Right ventricle myocardium superior (tissue), 1 donor: ENCODE results near the gene EXOC1. TPM values are rescaled to one million over a fixed set of nuclear protein-coding genes. Genes with fewer than 3 reads are reported as not detected.

Experiments used
- ATAC-seq: fragments of 200-7000 bp; cut with Tn5 transposase; one replicate; pipeline ENCODE4 v1.9.1; 2020; ENCODE audit warnings: mild to moderate bottlenecking; ENCODE audit not compliant: poor library complexity
- DNase-seq: peaks from one replicate; pipeline ENCODE4 v3.0.0-alpha.2; 2020
- intact Hi-C: fragments of 100-400 bp; cut with DNase I; formaldehyde crosslinking; loops from one replicate; pipeline ENCODE4 v1.11.2; 2022
- total RNA-seq: library from RNA; stranded (reverse); fragmentation: NEBNext Ultra II Directional; extraction: Animal tissue kit (Norgen Biotek cat#: 25700); gene quantifications from one replicate; pipeline ENCODE4 v1.2.1, GENCODE V29; 2021
- donor health status: DM: no; HTN: yes; CAD: no; lungs with severe emphysema.

EXOC1 gene
- total RNA-seq, 1 donor from 2014 or later: 14.9 TPM

GRCh38 chr4:55887594-55887993 lies 34.1 kb downstream of the EXOC1 start:
- DNase-seq (no peak), ATAC-seq (no peak)
- intact Hi-C loops: no loop called here

DNA sequence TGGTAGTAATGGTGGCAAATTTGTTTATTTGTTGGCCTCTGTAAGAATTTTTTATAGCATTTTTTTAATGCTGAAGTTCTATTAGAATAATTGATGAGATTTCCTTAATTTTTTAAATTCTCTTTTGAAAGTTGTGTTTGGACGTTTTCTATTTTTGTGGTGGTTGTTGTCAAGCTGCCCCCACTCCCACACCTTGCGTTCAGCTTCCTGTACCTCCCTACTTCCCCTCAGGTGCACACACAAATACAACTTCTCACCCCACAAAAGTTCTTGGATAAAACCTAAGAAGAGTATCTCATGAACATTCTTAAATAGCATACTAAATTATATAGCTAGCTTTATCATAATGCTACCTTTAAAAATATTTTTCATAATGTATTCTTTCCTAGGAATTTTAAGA lies 38.7 kb downstream of the EXOC1 start:
- no peak for DNase-seq
- intact Hi-C loops: no loop called here
- ATAC-seq: no peak

- ATAC-seq: no peak
- intact Hi-C loops: no loop called here
- DNase-seq: no peak
These were observed 43.2 kb downstream of the EXOC1 start for GRCh38 chr4:55896622-55897021.

- DNase-seq (no peak), ATAC-seq (no peak)
- intact Hi-C loops: no loop called here
These were observed 49.2 kb downstream of the EXOC1 start for GRCh38 chr4:55902677-55903076.

DNA sequence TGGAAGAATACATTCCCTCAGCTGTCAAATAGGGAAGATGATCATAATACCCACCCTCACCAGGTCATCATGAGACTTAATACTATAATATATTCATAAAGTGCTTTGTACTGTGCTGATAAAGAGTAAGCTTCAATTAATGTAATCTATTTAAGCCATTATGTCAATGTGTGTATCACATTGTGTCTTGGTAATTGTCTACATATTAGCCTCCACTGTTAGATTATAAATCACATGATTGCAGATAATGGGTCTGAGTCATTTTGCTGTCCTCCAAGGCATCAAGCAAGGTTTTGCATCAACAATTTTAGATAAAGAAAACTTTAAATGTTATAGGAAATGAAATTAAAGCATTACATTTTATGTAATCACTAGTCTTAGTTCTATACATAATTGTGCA lies 50.1 kb downstream of the EXOC1 start:
- DNase-seq: no peak
- ATAC-seq: no peak
- intact Hi-C loops: no loop called here

DNA sequence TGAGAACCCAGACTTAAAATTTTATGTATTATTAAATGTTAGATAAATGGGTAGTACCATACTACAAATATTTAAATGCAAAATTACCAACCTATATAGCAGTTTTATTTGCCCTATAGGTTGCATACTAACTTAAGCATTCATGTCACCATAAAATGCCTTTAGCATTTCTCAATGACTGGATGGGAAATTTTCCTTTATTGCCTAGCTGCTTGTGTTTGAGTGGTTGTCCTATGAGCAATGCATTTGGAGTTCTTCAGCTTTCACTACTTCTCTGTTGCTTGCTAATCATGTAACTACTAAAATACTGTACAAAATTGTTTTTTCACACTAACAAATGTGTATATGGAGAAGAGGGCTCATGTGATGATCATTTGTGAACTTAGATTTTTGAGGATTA lies 51.1 kb downstream of the EXOC1 start:
- ATAC-seq: no peak
- DNase-seq: no peak
- intact Hi-C loops: no loop called here

DNA sequence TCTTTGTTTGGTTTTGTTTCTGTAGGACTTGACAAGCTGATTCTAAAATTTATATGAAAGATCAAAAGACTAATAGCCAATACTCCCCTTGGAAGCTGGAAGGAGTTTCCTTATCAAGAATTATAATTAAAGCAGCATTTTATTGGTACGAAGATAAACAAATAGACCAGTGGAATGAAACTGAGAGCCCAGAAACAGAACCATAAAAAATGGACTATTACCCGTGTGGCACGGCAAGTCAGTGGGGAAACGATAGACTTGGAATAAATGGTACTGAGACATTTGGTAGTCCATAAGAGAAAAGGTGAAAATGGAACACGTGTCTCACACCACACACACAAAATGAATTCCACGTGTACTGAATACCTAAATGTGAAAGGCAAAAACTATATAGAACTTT lies 52.9 kb downstream of the EXOC1 start:
- ATAC-seq (no peak), DNase-seq (no peak)
- intact Hi-C loops: no loop called here

DNA sequence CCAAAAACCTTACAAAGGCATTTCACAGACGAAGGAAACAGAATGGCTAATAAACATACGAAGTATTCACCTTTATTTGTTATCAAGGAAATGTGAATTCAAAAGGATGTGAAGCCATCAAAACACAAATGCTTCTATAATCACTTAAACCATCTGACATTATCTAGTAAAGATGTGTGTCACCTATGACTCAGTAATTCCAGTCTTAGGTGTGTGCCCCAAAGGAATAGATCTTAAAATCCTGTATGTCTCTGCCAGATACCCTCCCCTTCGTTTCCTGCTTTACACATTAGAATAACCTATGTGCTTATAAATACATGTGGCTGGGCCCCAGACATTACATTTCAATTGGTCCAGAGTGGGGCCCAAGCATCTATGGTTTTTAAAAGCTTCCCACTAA lies 53.5 kb downstream of the EXOC1 start:
- DNase-seq (no peak), ATAC-seq (no peak)
- intact Hi-C loops: no loop called here

GRCh38 chr4:55907469-55907868 lies 54.0 kb downstream of the EXOC1 start:
- ATAC-seq (no peak), DNase-seq (no peak)
- intact Hi-C loops: no loop called here

- intact Hi-C loops: no loop called here
- no peak for DNase-seq
- no peak for ATAC-seq
These were observed 56.7 kb downstream of the EXOC1 start for GRCh38 chr4:55910140-55910539.

DNA sequence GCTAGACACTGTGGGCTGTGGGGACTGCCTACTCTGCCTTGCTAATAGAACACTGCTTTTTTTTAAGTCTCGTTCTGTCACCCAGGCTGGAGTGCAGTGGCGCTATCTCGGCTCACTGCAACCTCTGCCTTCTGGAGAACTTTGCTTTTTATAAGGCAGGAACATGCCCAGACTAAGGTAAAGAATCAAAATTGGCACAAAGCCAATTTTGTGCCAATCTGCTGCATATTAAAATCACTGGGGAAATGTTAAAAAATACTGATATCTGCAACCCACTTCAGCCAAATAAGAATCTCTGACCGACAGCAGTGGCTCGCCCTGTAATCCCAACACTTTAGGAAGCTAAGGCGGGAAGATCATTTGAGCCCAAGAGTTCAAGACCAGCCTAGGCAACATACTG lies 58.8 kb downstream of the EXOC1 start:
- intact Hi-C loops: no loop called here
- DNase-seq (no peak), ATAC-seq (no peak)

- intact Hi-C loops: no loop called here
- peak; percentile 53 for ATAC-seq
- no peak for DNase-seq
These were observed 67.1 kb downstream of the EXOC1 start for GRCh38 chr4:55920571-55920970.

GRCh38 chr4:55921093-55921492 lies 67.6 kb downstream of the EXOC1 start:
- ATAC-seq (no peak), DNase-seq (no peak)
- intact Hi-C loops: no loop called here

- no peak for ATAC-seq
- DNase-seq: no peak
- intact Hi-C loops: no loop called here
These were observed 71.8 kb downstream of the EXOC1 start for GRCh38 chr4:55925241-55925640.

DNA sequence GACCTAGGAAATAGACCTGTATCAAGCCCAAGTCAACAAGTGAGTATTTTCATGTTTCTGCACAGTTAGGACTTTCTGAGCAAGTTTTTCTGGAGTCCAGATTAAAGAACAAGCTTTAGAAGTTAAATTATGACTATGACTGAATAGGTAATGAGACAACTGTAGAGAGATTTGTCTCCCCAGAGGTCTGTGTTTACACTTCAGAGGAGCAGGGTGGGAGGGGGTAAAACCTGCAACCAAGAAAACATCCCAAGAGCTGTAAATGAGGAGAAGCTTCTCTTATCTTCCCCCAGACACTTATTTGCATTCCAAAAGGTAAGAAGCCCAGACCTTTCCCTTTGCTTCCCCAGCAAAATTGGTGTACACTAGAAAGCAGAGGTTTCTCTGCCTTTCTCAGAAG lies 73.2 kb downstream of the EXOC1 start:
- intact Hi-C loops: no loop called here
- DNase-seq (no peak), ATAC-seq (no peak)

DNA sequence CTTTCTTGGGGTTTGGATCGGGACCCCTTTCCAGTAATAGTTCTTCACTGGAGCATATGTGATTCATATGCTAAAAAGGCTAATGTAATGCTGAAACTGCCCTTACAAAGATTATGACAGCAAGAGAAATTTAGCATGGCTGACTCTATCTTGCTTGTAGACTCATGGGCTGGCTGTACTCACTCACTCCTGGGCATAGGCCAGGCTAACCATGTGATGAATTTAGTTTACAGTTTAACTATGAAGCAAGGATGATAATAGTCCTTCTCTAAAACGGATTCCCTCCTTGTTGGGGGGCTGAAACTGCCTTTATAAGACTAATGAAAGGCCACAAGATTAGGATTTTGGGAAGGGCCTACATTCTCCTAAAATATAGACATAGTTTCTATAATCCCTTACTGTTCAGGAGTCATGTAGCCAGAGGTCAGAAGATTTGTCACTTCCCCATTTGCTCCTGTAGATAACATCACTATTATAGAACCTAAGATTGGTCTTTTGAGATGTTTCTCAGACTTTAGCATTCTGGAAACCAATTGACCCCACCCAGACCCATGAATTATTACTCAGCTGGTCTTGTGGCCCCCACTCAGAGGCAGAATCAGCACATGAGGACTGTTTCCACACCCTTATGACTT lies 74.5 kb downstream of the EXOC1 start:
- DNase-seq: no peak
- no peak for ATAC-seq
- intact Hi-C loops: no loop called here

DNA sequence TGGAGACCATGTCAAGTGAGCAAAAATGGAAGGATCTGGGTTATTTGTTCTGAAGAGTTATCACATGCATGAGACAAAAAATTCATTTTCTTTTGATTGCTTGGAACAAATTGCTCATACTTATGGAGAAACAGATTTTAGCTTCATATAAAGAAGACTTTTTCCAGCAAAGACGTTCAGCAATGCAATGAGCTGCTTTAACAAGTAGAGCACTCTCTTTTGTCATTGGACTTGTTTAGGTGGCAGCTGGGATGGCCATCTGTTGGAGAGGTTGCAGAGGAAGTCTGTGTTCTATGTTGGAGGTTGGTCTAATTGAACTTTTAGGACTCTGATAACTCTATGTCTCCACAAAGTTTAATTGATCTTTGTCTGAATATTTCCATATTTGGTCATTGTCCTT lies 75.4 kb downstream of the EXOC1 start:
- DNase-seq (no peak), ATAC-seq (no peak)
- intact Hi-C loops: no loop called here

DNA sequence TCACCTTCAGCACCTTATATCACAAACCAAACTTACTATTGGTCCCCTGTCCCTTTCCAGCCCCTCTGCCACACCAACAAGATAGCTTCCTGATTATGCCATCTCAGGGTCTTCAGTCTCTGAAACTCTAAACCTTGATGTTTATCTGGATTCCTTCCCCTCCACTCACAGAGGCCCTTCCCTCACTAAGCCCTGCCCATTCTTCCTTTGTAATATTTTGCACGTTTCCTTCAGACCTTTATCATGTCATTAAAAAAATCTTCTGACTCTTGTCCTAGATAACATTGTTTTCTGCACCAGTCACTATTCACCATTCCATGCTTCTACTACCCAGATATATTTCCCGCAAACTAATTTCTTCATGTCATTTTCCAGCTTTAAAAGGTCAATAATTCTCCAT lies 77.6 kb downstream of the EXOC1 start:
- DNase-seq (no peak), ATAC-seq (no peak)
- intact Hi-C loops: no loop called here

GRCh38 chr4:55931833-55932232 lies 78.4 kb downstream of the EXOC1 start:
- DNase-seq (no peak), ATAC-seq (no peak)
- intact Hi-C loops: no loop called here

GRCh38 chr4:55932511-55932910 lies 79.1 kb downstream of the EXOC1 start:
- ATAC-seq (no peak), DNase-seq (no peak)
- intact Hi-C loops: no loop called here

DNA sequence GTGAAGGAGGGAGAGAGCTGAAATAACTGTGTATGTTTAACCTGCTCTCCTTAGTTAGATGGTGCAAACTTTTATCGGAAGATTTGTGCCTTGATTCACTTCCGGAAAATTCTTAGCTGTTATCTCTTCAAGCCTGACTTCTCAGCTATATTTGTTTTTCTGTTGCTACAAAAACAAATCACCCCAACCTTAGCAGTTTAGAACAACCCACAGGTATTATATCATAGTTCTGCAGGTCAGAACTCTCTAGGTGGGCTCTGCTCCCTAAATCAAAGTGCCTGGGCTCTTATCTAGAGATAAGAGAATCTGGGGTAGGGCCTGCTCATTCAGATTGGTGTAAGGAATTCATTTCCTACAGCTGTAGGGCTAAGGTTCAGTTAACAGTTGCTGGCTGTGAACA lies 80.2 kb downstream of the EXOC1 start:
- DNase-seq (no peak), ATAC-seq (no peak)
- intact Hi-C loops: no loop called here
